AG09309 (cell line): ENCODE results near the gene NPTN.

ENCODE experiments used
- DNase-seq: peaks from one replicate; pipeline ENCODE4 v3.0.0-alpha.2; 2010; ENCODE audit warnings: low read depth
- H3K4me3 ChIP-seq: 2 replicates; pipeline ENCODE4 v1.5.1; 2011; ENCODE audit warnings: mild to moderate bottlenecking, low read depth, low read length, moderate library complexity; ENCODE audit not compliant: control insufficient read depth
- CTCF ChIP-seq: IDR thresholded peaks from 2 replicates; pipeline ENCODE4 v1.5.1; 2011; ENCODE audit warnings: mild to moderate bottlenecking, low read depth, low read length, inconsistent platforms; ENCODE audit not compliant: insufficient read depth, control insufficient read depth; ENCODE audit errors: missing control alignments

The NPTN gene

DNA sequence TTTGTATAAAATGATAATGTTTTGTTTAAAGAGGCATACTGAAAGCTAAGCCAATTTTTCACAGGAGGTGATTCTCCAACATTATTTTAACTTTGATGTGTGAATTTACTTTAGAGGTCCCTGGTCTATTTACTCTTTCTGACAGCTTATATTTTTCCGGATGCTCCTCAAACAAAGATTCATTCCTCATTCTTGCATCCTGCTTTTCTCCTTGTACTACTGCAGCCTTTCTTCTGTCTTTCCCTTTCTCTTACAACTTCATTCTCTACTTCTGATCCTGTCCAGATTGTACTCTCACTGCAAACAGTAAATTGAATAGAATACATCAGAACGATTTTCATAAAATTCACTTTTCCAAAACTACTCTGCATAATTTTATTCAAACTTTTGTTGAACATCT is 5.1 kb downstream of the NPTN start:
- TF ChIP-seq CTCF = no peak
- H3K4me3 ChIP-seq = no peak overlapping the region
- DNase-seq = no peak

GRCh38 chr15:73626072-73626471 is 7.1 kb downstream of the NPTN start:
- no peak overlapping the region for H3K4me3 ChIP-seq
- no peak for TF ChIP-seq CTCF
- no peak for DNase-seq

DNA sequence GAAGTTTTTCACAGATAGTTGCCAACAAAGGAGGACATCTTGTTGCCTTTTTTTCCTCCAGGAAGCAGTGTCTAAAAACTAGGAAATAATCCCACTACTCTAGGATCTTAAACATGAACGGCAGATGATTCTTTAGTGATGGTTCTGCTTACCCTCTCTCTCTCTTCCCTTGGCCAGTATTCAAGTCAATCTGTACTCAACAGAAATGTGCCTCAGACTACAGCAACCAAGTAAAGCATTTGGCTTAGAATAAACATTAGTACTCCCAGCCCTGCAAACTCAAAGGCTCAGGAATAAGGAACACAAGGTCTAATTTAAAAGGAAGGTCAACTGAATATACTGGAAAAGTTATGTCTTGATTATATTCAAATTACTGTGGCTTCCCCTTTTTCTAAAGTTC is 8.7 kb downstream of the NPTN start:
- no peak for TF ChIP-seq CTCF

GRCh38 chr15:73621286-73621826 is 11.8 kb downstream of the NPTN start:
- no peak for DNase-seq
- TF ChIP-seq CTCF = no peak
- H3K4me3 ChIP-seq = no peak overlapping the region

More for the DNA sequence above, 8.7 kb downstream of the NPTN start:
- H3K4me3 ChIP-seq = no peak overlapping the region
- DNase-seq = no peak

- no peak overlapping the region for H3K4me3 ChIP-seq
- DNase-seq = no peak
- TF ChIP-seq CTCF = no peak
Measured at GRCh38 chr15:73620078-73620477, 13.1 kb downstream of the NPTN start.

DNA sequence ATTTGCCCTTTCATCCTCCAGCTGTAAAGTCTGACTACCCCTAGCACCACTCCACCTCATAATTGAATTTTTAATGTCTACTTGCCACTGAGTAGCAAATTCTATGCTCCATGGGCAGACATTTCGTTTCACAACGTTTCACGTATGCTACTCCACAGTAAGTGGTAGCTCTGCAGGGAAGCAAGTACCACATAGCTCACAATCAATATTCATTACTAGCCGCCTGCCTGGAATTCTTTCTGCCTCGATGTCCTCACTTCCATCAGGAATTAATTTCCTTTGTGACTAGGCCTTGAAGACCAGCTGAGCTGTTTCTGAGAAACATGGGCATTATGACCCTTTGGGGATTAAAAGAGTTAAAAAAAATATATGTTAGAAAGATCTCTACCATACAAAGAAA is 15.3 kb downstream of the NPTN start:
- H3K4me3 ChIP-seq = no peak overlapping the region
- no peak for TF ChIP-seq CTCF
- DNase-seq = no peak
